Colonic mucosa (tissue), 4 donors: ENCODE results near the gene TBC1D22A. TPM values are rescaled to one million over a fixed set of nuclear protein-coding genes. Genes with fewer than 3 reads are reported as not detected.

Experiments
- DNase-seq: peaks from one replicate; pipeline ENCODE4 v3.0.0-alpha.2; 2020
- H3K27ac ChIP-seq: fragments of 200-600 bp; one replicate; pipeline ENCODE4 v1.8.0; 2021
- H3K27me3 ChIP-seq: fragments of 200-600 bp; one replicate; pipeline ENCODE4 v1.8.0; 2021
- H3K36me3 ChIP-seq: fragments of 200-600 bp; one replicate; pipeline ENCODE4 v1.8.0; 2021
- H3K4me1 ChIP-seq: fragments of 200-600 bp; one replicate; pipeline ENCODE4 v1.8.0; 2021; ENCODE audit warnings: mild to moderate bottlenecking
- H3K4me3 ChIP-seq: fragments of 200-600 bp; one replicate; pipeline ENCODE4 v1.8.0; 2021
- H3K9ac ChIP-seq, 2 donors: one replicate each; pipeline ENCODE4 v1.7.0; 2013; ENCODE audit warnings: control low read depth in 2 of 2, low read depth in 2 of 2, low read length in 2 of 2
- H3K9me3 ChIP-seq: fragments of 200-600 bp; one replicate; pipeline ENCODE4 v1.8.0; 2021
- CTCF ChIP-seq: fragments of 200-600 bp; IDR thresholded peaks from one replicate; pipeline ENCODE4 v1.8.0; 2022; ENCODE audit warnings: antibody characterized with exemption, mild to moderate bottlenecking
- intact Hi-C: fragments of 100-400 bp; cut with DNase I; formaldehyde crosslinking; loops from one replicate; pipeline ENCODE4 v1.14.1; 2022
- total RNA-seq, 2 donors: library from RNA; stranded (reverse); fragmentation: NEBNext Ultra II Directional in 1 of 2; extraction: Animal tissue kit (Norgen Biotek cat#: 25700) in 1 of 2; gene quantifications; one replicate each; pipeline ENCODE4 v1.2.1, GENCODE V29; 2021
- donor health status: healthy.
- donor health status: DM: no; HTN: no; CAD: no.
- donor health status: DM: no; HTN: no; CAD: no.

The TBC1D22A gene
- total RNA-seq, 2 donors from 2014 or later = 34.2 to 36.4 TPM

GRCh38 chr22:47218671-47219070, 456.2 kb downstream of the TBC1D22A start:
- Histone ChIP-seq H3K27ac (no peak overlapping the region), H3K27me3 (no peaks in the 10 kb centered on the region), H3K9me3 (no peaks in the 10 kb centered on the region), H3K36me3 (no peaks in the 10 kb centered on the region), H3K4me1 (no peaks in the 10 kb centered on the region), H3K9ac (no peak overlapping the region), H3K4me3 (no peak overlapping the region)
- intact Hi-C loops = no loop called here
- no peak for TF ChIP-seq CTCF
- peak; percentile 7 for DNase-seq

- Histone ChIP-seq H3K9ac (no peak overlapping the region), H3K4me3 (no peak overlapping the region), H3K9me3 (no peaks in the 10 kb centered on the region), H3K4me1 (no peaks in the 10 kb centered on the region), H3K36me3 (no peaks in the 10 kb centered on the region), H3K27me3 (no peaks in the 10 kb centered on the region), H3K27ac (no peak overlapping the region)
- DNase-seq = no peak
- intact Hi-C loops = no loop called here
- no peak for TF ChIP-seq CTCF
Measured at GRCh38 chr22:47219789-47220188, 457.3 kb downstream of the TBC1D22A start.

- no peak overlapping the region for H3K4me3 ChIP-seq
- H3K27ac ChIP-seq = no peak overlapping the region
- H3K27me3 ChIP-seq = no peaks in the 10 kb centered on the region
- no peak for DNase-seq
- H3K4me1 ChIP-seq = no peaks in the 10 kb centered on the region
- intact Hi-C loops = no loop called here
- no peak overlapping the region for H3K9ac ChIP-seq
- TF ChIP-seq CTCF = no peak
- no peaks in the 10 kb centered on the region for H3K36me3 ChIP-seq
- no peaks in the 10 kb centered on the region for H3K9me3 ChIP-seq
Measured at GRCh38 chr22:47220752-47221151, 458.3 kb downstream of the TBC1D22A start.

GRCh38 chr22:47221840-47222615, 459.6 kb downstream of the TBC1D22A start:
- DNase-seq = no peak
- Histone ChIP-seq H3K27ac (no peak overlapping the region), H3K9me3 (no peaks in the 10 kb centered on the region), H3K4me3 (no peak overlapping the region), H3K9ac (no peak overlapping the region), H3K36me3 (no peaks in the 10 kb centered on the region), H3K27me3 (no peaks in the 10 kb centered on the region), H3K4me1 (no peaks in the 10 kb centered on the region)
- intact Hi-C loops = no loop called here
- TF ChIP-seq CTCF = no peak

Other genes starting within 250 kb of the TBC1D22A start
- 1 to 10 TPM; 2.7 to 7.8 TPM for gene CELSR1, start 225.0 kb upstream of the TBC1D22A start, total RNA-seq
- gene GRAMD4, start 142.3 kb upstream of the TBC1D22A start, total RNA-seq = 100 to 1,000 TPM; 118 to 141 TPM
- 10 to 100 TPM; 24.7 to 46.6 TPM for gene CERK, start 24.4 kb upstream of the TBC1D22A start, total RNA-seq